ENCODE measurements around the gene AATF. TPM values are rescaled to one million over a fixed set of nuclear protein-coding genes. Genes with fewer than 3 reads are reported as not detected.

Gene AATF
- total RNA-seq, 1 donor from 2014 or later, result 101 TPM

- Mint-ChIP-seq H3K4me1 (ENCODE audit: low read depth) (peaks cover 20% of the 10 kb centered on the region), H3K9me3 (no peaks in the 10 kb centered on the region), H3K27me3 (ENCODE audit: low read depth) (peaks cover 4% of the 10 kb centered on the region), H3K27ac (peak overlapping the region; percentile 71), H3K4me3 (ENCODE audit: low read depth) (no peak overlapping the region), H3K36me3 (ENCODE audit: low read depth) (no peaks in the 10 kb centered on the region)
- intact Hi-C loops (cut with micrococcal nuclease), result loop anchor here (5.0 to 10.0 kb wide), 2 partner anchors 66 to 294 kb away; no protein-coding TSS in a partner anchor
- no peak for DNase-seq (ENCODE audit: low spot score)
Measured at GRCh38 chr17:36921095-36921851, 27.5 kb upstream of the AATF start.

- H3K4me1 Mint-ChIP-seq (ENCODE audit: low read depth), result peaks cover 20% of the 10 kb centered on the region
- intact Hi-C loops (cut with micrococcal nuclease), result loop anchor here (5.0 to 10.0 kb wide), 2 partner anchors 67 to 295 kb away; no protein-coding TSS in a partner anchor
- H3K4me3 Mint-ChIP-seq (ENCODE audit: low read depth), result no peak overlapping the region
- peaks cover 5% of the 10 kb centered on the region for H3K27me3 Mint-ChIP-seq (ENCODE audit: low read depth)
- H3K36me3 Mint-ChIP-seq (ENCODE audit: low read depth), result no peaks in the 10 kb centered on the region
- DNase-seq (ENCODE audit: low spot score), result no peak
- H3K27ac Mint-ChIP-seq, result no peak overlapping the region
- no peaks in the 10 kb centered on the region for H3K9me3 Mint-ChIP-seq
Measured at GRCh38 chr17:36922175-36922574, 26.6 kb upstream of the AATF start.

GRCh38 chr17:36923814-36924221, 24.9 kb upstream of the AATF start:
- Mint-ChIP-seq H3K4me3 (ENCODE audit: low read depth) (no peak overlapping the region), H3K36me3 (ENCODE audit: low read depth) (no peaks in the 10 kb centered on the region), H3K27me3 (ENCODE audit: low read depth) (peaks cover 19% of the 10 kb centered on the region), H3K9me3 (no peaks in the 10 kb centered on the region), H3K27ac (no peak overlapping the region), H3K4me1 (ENCODE audit: low read depth) (peaks cover 24% of the 10 kb centered on the region)
- no peak for DNase-seq (ENCODE audit: low spot score)
- intact Hi-C loops (cut with micrococcal nuclease), result loop anchor here (5.0 to 10.0 kb wide), 2 partner anchors 69 to 297 kb away; no protein-coding TSS in a partner anchor

GRCh38 chr17:36926226-36926625, 22.5 kb upstream of the AATF start:
- H3K27ac Mint-ChIP-seq, result no peak overlapping the region
- intact Hi-C loops (cut with micrococcal nuclease), result loop anchor here (10.0 kb wide), 1 partner anchor 71 kb away; no protein-coding TSS in a partner anchor
- H3K36me3 Mint-ChIP-seq (ENCODE audit: low read depth), result no peaks in the 10 kb centered on the region
- H3K9me3 Mint-ChIP-seq, result no peaks in the 10 kb centered on the region
- DNase-seq (ENCODE audit: low spot score), result no peak
- peaks cover 19% of the 10 kb centered on the region for H3K4me1 Mint-ChIP-seq (ENCODE audit: low read depth)
- no peak overlapping the region for H3K4me3 Mint-ChIP-seq (ENCODE audit: low read depth)
- peaks cover 41% of the 10 kb centered on the region for H3K27me3 Mint-ChIP-seq (ENCODE audit: low read depth)

- Mint-ChIP-seq H3K36me3 (ENCODE audit: low read depth) (no peaks in the 10 kb centered on the region), H3K4me1 (ENCODE audit: low read depth) (peaks cover 14% of the 10 kb centered on the region), H3K9me3 (no peaks in the 10 kb centered on the region), H3K27ac (no peak overlapping the region), H3K4me3 (ENCODE audit: low read depth) (no peak overlapping the region), H3K27me3 (ENCODE audit: low read depth) (peaks cover 46% of the 10 kb centered on the region)
- intact Hi-C loops (cut with micrococcal nuclease), result loop anchor here (10.0 kb wide), 1 partner anchor 72 kb away; no protein-coding TSS in a partner anchor
- no peak for DNase-seq (ENCODE audit: low spot score)
Measured at GRCh38 chr17:36926701-36927100, 22.1 kb upstream of the AATF start.

GRCh38 chr17:36928471-36929345, 20.0 kb upstream of the AATF start:
- intact Hi-C loops (cut with micrococcal nuclease), result loop anchor here (10.0 kb wide), 1 partner anchor 74 kb away; no protein-coding TSS in a partner anchor
- Mint-ChIP-seq H3K27ac (no peak overlapping the region), H3K9me3 (no peaks in the 10 kb centered on the region), H3K27me3 (ENCODE audit: low read depth) (peaks cover 65% of the 10 kb centered on the region), H3K4me1 (ENCODE audit: low read depth) (peaks cover 22% of the 10 kb centered on the region), H3K36me3 (ENCODE audit: low read depth) (no peaks in the 10 kb centered on the region), H3K4me3 (ENCODE audit: low read depth) (no peak overlapping the region)
- DNase-seq (ENCODE audit: low spot score), result no peak

GRCh38 chr17:36929851-36930582, 18.7 kb upstream of the AATF start:
- peaks cover 25% of the 10 kb centered on the region for H3K4me1 Mint-ChIP-seq (ENCODE audit: low read depth)
- intact Hi-C loops (cut with micrococcal nuclease), result loop anchor here (10.0 kb wide), 1 partner anchor 75 kb away; no protein-coding TSS in a partner anchor
- no peak overlapping the region for H3K27ac Mint-ChIP-seq
- no peaks in the 10 kb centered on the region for H3K9me3 Mint-ChIP-seq
- no peak for DNase-seq (ENCODE audit: low spot score)
- H3K27me3 Mint-ChIP-seq (ENCODE audit: low read depth), result peaks cover 74% of the 10 kb centered on the region
- H3K4me3 Mint-ChIP-seq (ENCODE audit: low read depth), result no peak overlapping the region
- no peaks in the 10 kb centered on the region for H3K36me3 Mint-ChIP-seq (ENCODE audit: low read depth)

GRCh38 chr17:36930583-36930900, 18.2 kb upstream of the AATF start:
- Mint-ChIP-seq H3K4me3 (ENCODE audit: low read depth) (no peak overlapping the region), H3K36me3 (ENCODE audit: low read depth) (no peaks in the 10 kb centered on the region), H3K27ac (no peak overlapping the region), H3K4me1 (ENCODE audit: low read depth) (peaks cover 25% of the 10 kb centered on the region), H3K27me3 (ENCODE audit: low read depth) (peaks cover 79% of the 10 kb centered on the region), H3K9me3 (no peaks in the 10 kb centered on the region)
- intact Hi-C loops (cut with micrococcal nuclease), result no loop called here
- no peak for DNase-seq (ENCODE audit: low spot score)

GRCh38 chr17:36931096-36931696, 17.6 kb upstream of the AATF start:
- H3K4me1 Mint-ChIP-seq (ENCODE audit: low read depth), result peaks cover 27% of the 10 kb centered on the region
- intact Hi-C loops (cut with micrococcal nuclease), result no loop called here
- H3K4me3 Mint-ChIP-seq (ENCODE audit: low read depth), result no peak overlapping the region
- H3K9me3 Mint-ChIP-seq, result no peaks in the 10 kb centered on the region
- H3K27ac Mint-ChIP-seq, result no peak overlapping the region
- H3K27me3 Mint-ChIP-seq (ENCODE audit: low read depth), result peaks cover 85% of the 10 kb centered on the region
- no peaks in the 10 kb centered on the region for H3K36me3 Mint-ChIP-seq (ENCODE audit: low read depth)
- no peak for DNase-seq (ENCODE audit: low spot score)

GRCh38 chr17:36931697-36932382, 16.9 kb upstream of the AATF start:
- Mint-ChIP-seq H3K4me3 (ENCODE audit: low read depth) (peak overlapping the region; percentile 5), H3K27ac (no peak overlapping the region), H3K27me3 (ENCODE audit: low read depth) (peaks cover 85% of the 10 kb centered on the region), H3K9me3 (no peaks in the 10 kb centered on the region), H3K4me1 (ENCODE audit: low read depth) (peaks cover 28% of the 10 kb centered on the region), H3K36me3 (ENCODE audit: low read depth) (no peaks in the 10 kb centered on the region)
- intact Hi-C loops (cut with micrococcal nuclease), result no loop called here
- DNase-seq (ENCODE audit: low spot score), result no peak

- Mint-ChIP-seq H3K4me1 (ENCODE audit: low read depth) (peaks cover 28% of the 10 kb centered on the region), H3K27ac (no peak overlapping the region), H3K4me3 (ENCODE audit: low read depth) (peak overlapping the region; percentile 5), H3K9me3 (no peaks in the 10 kb centered on the region), H3K27me3 (ENCODE audit: low read depth) (peaks cover 89% of the 10 kb centered on the region), H3K36me3 (ENCODE audit: low read depth) (no peaks in the 10 kb centered on the region)
- intact Hi-C loops (cut with micrococcal nuclease), result no loop called here
- no peak for DNase-seq (ENCODE audit: low spot score)
Measured at GRCh38 chr17:36932383-36932693, 16.4 kb upstream of the AATF start.

All from activated T-helper 2 cell treated with anti-CD3 and anti-CD28 coated beads, Interferon-gamma antibody, Interleukin-2, Interleukin-4, amounts not matched to agents 10 μg/mL and 5 μg/mL and 100 μg/mL, durations not matched to agents 14 hours and 24 hours and 36 hours (primary cell).